Measurements from ENCODE around the gene ZNF446.

The ZNF446 gene

GRCh38 chr19:58479736-58480480 is 3.8 kb downstream of the ZNF446 start:
- H3K9ac ChIP-seq = no peak overlapping the region
- TF ChIP-seq CTCF (IDR thresholded peaks at IDR 0.05) = no peak

GRCh38 chr19:58480481-58480830 is 4.3 kb downstream of the ZNF446 start:
- H3K27ac ChIP-seq = no peak overlapping the region
- no peaks in the 10 kb centered on the region for H3K36me3 ChIP-seq (ENCODE audit: control insufficient read depth, insufficient read depth, low read length)
- TF ChIP-seq CTCF (IDR thresholded peaks at IDR 0.05) = no peak

More at GRCh38 chr19:58479736-58480480, 3.8 kb downstream of the ZNF446 start:
- no peaks in the 10 kb centered on the region for H3K9me3 ChIP-seq (ENCODE audit: control insufficient read depth, low read length)
- no peaks in the 10 kb centered on the region for H3K27me3 ChIP-seq (ENCODE audit: control insufficient read depth, insufficient read depth, low read length)
- no peaks in the 10 kb centered on the region for H3K79me2 ChIP-seq
- no peak overlapping the region for H3K27ac ChIP-seq
- H3K36me3 ChIP-seq (ENCODE audit: control insufficient read depth, insufficient read depth, low read length) = no peaks in the 10 kb centered on the region
- H3K4me3 ChIP-seq (ENCODE audit: low read depth, low read length) = no peak overlapping the region
- peaks cover 12% of the 10 kb centered on the region for H3K4me1 ChIP-seq
- no peak overlapping the region for H3K4me2 ChIP-seq (ENCODE audit: low read length)
- no peak overlapping the region for H2AFZ ChIP-seq

GRCh38 chr19:58480831-58481230 is 4.7 kb downstream of the ZNF446 start:
- H2AFZ ChIP-seq = no peak overlapping the region
- TF ChIP-seq CTCF (IDR thresholded peaks at IDR 0.05) = no peak
- no peaks in the 10 kb centered on the region for H3K27me3 ChIP-seq (ENCODE audit: control insufficient read depth, insufficient read depth, low read length)
- no peaks in the 10 kb centered on the region for H3K79me2 ChIP-seq
- H3K36me3 ChIP-seq (ENCODE audit: control insufficient read depth, insufficient read depth, low read length) = no peaks in the 10 kb centered on the region
- H3K4me2 ChIP-seq (ENCODE audit: low read length) = no peak overlapping the region
- H3K9ac ChIP-seq = no peak overlapping the region
- no peaks in the 10 kb centered on the region for H3K9me3 ChIP-seq (ENCODE audit: control insufficient read depth, low read length)
- no peak overlapping the region for H3K4me3 ChIP-seq (ENCODE audit: low read depth, low read length)
- H3K27ac ChIP-seq = no peak overlapping the region
- peaks cover 8% of the 10 kb centered on the region for H3K4me1 ChIP-seq

More at GRCh38 chr19:58480481-58480830, 4.3 kb downstream of the ZNF446 start:
- Histone ChIP-seq H2AFZ (no peak overlapping the region), H3K4me2 (ENCODE audit: low read length) (no peak overlapping the region), H3K9ac (no peak overlapping the region), H3K9me3 (ENCODE audit: control insufficient read depth, low read length) (no peaks in the 10 kb centered on the region), H3K27me3 (ENCODE audit: control insufficient read depth, insufficient read depth, low read length) (no peaks in the 10 kb centered on the region), H3K4me3 (ENCODE audit: low read depth, low read length) (no peak overlapping the region), H3K79me2 (no peaks in the 10 kb centered on the region), H3K4me1 (peaks cover 8% of the 10 kb centered on the region)

DNA sequence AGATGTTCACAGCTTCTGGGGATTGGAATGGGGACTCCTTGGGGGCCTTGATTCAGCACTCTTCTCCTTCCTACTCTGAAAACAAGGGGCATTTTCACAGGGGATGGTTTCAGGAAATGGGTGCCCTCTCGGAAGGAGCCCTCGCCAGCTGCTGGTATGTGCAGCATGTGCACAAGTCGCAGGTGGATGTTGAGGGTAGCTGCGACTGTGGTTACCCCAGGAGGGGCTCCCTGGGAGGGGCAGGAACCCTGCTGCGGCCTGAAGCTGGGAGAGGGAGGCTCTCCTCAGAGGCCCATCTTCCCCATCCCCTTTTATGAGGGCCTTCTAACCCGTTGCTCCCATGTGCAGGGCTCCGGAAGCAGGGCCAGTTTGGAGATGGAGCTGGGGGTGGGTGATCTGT is 6.2 kb downstream of the ZNF446 start:
- H3K36me3 ChIP-seq (ENCODE audit: control insufficient read depth, insufficient read depth, low read length) = no peaks in the 10 kb centered on the region
- H3K79me2 ChIP-seq = no peaks in the 10 kb centered on the region

More for the DNA sequence above, 6.2 kb downstream of the ZNF446 start:
- Histone ChIP-seq H3K4me1 (no peaks in the 10 kb centered on the region), H3K27ac (no peak overlapping the region), H2AFZ (no peak overlapping the region), H3K9ac (no peak overlapping the region), H3K4me2 (ENCODE audit: low read length) (no peak overlapping the region), H3K9me3 (ENCODE audit: control insufficient read depth, low read length) (no peaks in the 10 kb centered on the region), H3K4me3 (ENCODE audit: low read depth, low read length) (no peak overlapping the region), H3K27me3 (ENCODE audit: control insufficient read depth, insufficient read depth, low read length) (no peaks in the 10 kb centered on the region)
- no peak for TF ChIP-seq CTCF (IDR thresholded peaks at IDR 0.05)

All from parathyroid adenoma (tissue), 2 donors.